Natural killer cell (primary cell): ENCODE measurements around the gene DSCAML1. TPM values are rescaled to one million over a fixed set of nuclear protein-coding genes. Genes with fewer than 3 reads are reported as not detected.

ENCODE experiments used
- ATAC-seq, 3 donors: fragments of 150-1000 bp in 2 of 3; fragments of 200-7000 bp in 1 of 3; cut with Tn5 transposase; 1 replicate in 1 of 3; 2 replicates in 2 of 3; pipeline ENCODE4 v1.10.0; 2021; ENCODE audit warnings: mild to moderate bottlenecking in 2 of 3, moderate library complexity in 2 of 3
- DNase-seq, 2 donors: peaks; one replicate each; pipeline versions ENCODE4 v3.0.0 to v3.0.0-alpha.2; 2013 to 2021; ENCODE audit warnings: mixed read lengths in 1 of 2
- H3K27ac ChIP-seq: one replicate; pipeline ENCODE4 v1.5.1; 2013; ENCODE audit warnings: mild to moderate bottlenecking, low read length
- H3K27me3 ChIP-seq: one replicate; pipeline ENCODE4 v1.6.1; 2013; ENCODE audit warnings: low read length; ENCODE audit not compliant: control insufficient read depth, insufficient read depth
- H3K36me3 ChIP-seq: one replicate; pipeline ENCODE4 v1.6.1; 2013; ENCODE audit warnings: low read length; ENCODE audit not compliant: control insufficient read depth, insufficient read depth
- H3K4me1 ChIP-seq: one replicate; pipeline ENCODE4 v1.6.1; 2013; ENCODE audit warnings: low read length; ENCODE audit not compliant: control insufficient read depth, insufficient read depth
- H3K4me3 ChIP-seq: one replicate; pipeline ENCODE4 v1.5.1; 2013; ENCODE audit warnings: low read length
- H3K9me3 ChIP-seq: one replicate; pipeline ENCODE4 v1.6.1; 2013; ENCODE audit warnings: low read length; ENCODE audit not compliant: control insufficient read depth, insufficient read depth
- H3K27ac Mint-ChIP-seq, 2 donors: one replicate each; pipeline ENCODE4 v1.8.0; 2022; ENCODE audit warnings: mild to moderate bottlenecking in 2 of 2, mixed read lengths in 2 of 2, moderate library complexity in 1 of 2
- H3K27me3 Mint-ChIP-seq, 2 donors: one replicate each; pipeline ENCODE4 v1.8.0; 2022; ENCODE audit warnings: low read depth in 2 of 2, mixed read lengths in 2 of 2
- H3K36me3 Mint-ChIP-seq: one replicate; pipeline ENCODE4 v1.8.0; 2022; ENCODE audit warnings: mixed read lengths
- H3K4me1 Mint-ChIP-seq, 2 donors: one replicate each; pipeline ENCODE4 v1.8.0; 2022; ENCODE audit warnings: mixed read lengths in 2 of 2
- H3K4me3 Mint-ChIP-seq: one replicate; pipeline ENCODE4 v1.8.0; 2022; ENCODE audit warnings: mild to moderate bottlenecking, moderate library complexity, mixed read lengths
- H3K9me3 Mint-ChIP-seq, 2 donors: one replicate each; pipeline ENCODE4 v1.8.0; 2022; ENCODE audit warnings: mixed read lengths in 2 of 2
- CTCF ChIP-seq: fragments of 200-600 bp; IDR thresholded peaks from one replicate; pipeline ENCODE4 v1.8.0; 2022; ENCODE audit warnings: antibody characterized with exemption
- WGBS: methylation state at CpG from one replicate; pipeline ENCODE4 v1.1.7; 2013; ENCODE audit warnings: missing lambda C conversion rate; ENCODE audit not compliant: insufficient coverage; 5-methylcytosine and 5-hydroxymethylcytosine counted together
- intact Hi-C: fragments of 100-400 bp; cut with micrococcal nuclease; formaldehyde crosslinking; loops from one replicate; pipeline ENCODE4 v1.14.2; 2022
- total RNA-seq, 4 donors: library from RNA; stranded (reverse); fragments of 120-200 nt in 1 of 4; gene quantifications; one replicate each; pipeline versions ENCODE4 v1.2.3 to v1.2.4, GENCODE V29; 2013 to 2022

The DSCAML1 gene
- total RNA-seq, 3 donors from 2014 or later (not counting 1 experiment from before 2014, with no cell fraction given): 0.66 TPM; not detected in 2

- H3K9me3 Mint-ChIP-seq: no peaks in the 10 kb centered on the region
- Histone ChIP-seq H3K9me3 (no peaks in the 10 kb centered on the region), H3K36me3 (no peaks in the 10 kb centered on the region), H3K4me1 (no peaks in the 10 kb centered on the region), H3K27ac (no peak overlapping the region), H3K4me3 (no peak overlapping the region), H3K27me3 (no peaks in the 10 kb centered on the region)
- H3K27ac Mint-ChIP-seq: no peak overlapping the region
- no peaks in the 10 kb centered on the region for H3K4me1 Mint-ChIP-seq
- intact Hi-C loops: no loop called here
- no peaks in the 10 kb centered on the region for H3K27me3 Mint-ChIP-seq
- DNase-seq: no peak
- 83% methylated on average over 9 of the region's 9 CpGs for WGBS
- no peak for TF ChIP-seq CTCF
- H3K36me3 Mint-ChIP-seq: no peaks in the 10 kb centered on the region
- no peak for ATAC-seq
- no peak overlapping the region for H3K4me3 Mint-ChIP-seq
Observed at GRCh38 chr11:117519170-117519569, 277.8 kb downstream of the DSCAML1 start.

- H3K27me3 ChIP-seq: no peaks in the 10 kb centered on the region
- no peaks in the 10 kb centered on the region for H3K36me3 ChIP-seq
- intact Hi-C loops: no loop called here
- 94% methylated on average over 30 of the region's 30 CpGs for WGBS
- no peaks in the 10 kb centered on the region for H3K27me3 Mint-ChIP-seq
- no peak overlapping the region for H3K4me3 ChIP-seq
- no peaks in the 10 kb centered on the region for H3K9me3 ChIP-seq
- no peaks in the 10 kb centered on the region for H3K9me3 Mint-ChIP-seq
- no peak overlapping the region for H3K27ac ChIP-seq
- ATAC-seq (no peak), DNase-seq (no peak)
- no peaks in the 10 kb centered on the region for H3K4me1 Mint-ChIP-seq
- TF ChIP-seq CTCF: no peak
- H3K27ac Mint-ChIP-seq: no peak overlapping the region
- H3K4me1 ChIP-seq: no peaks in the 10 kb centered on the region
- no peak overlapping the region for H3K4me3 Mint-ChIP-seq
- no peaks in the 10 kb centered on the region for H3K36me3 Mint-ChIP-seq
Observed at GRCh38 chr11:117518455-117518854, 278.6 kb downstream of the DSCAML1 start.

- Mint-ChIP-seq H3K4me1 (no peaks in the 10 kb centered on the region), H3K27ac (no peak overlapping the region), H3K9me3 (no peaks in the 10 kb centered on the region), H3K36me3 (no peaks in the 10 kb centered on the region), H3K27me3 (no peaks in the 10 kb centered on the region), H3K4me3 (no peak overlapping the region)
- intact Hi-C loops: no loop called here
- no peak overlapping the region for H3K4me3 ChIP-seq
- H3K9me3 ChIP-seq: no peaks in the 10 kb centered on the region
- DNase-seq (no peak), ATAC-seq (no peak)
- no peak for TF ChIP-seq CTCF
- no peaks in the 10 kb centered on the region for H3K36me3 ChIP-seq
- H3K27me3 ChIP-seq: no peaks in the 10 kb centered on the region
- H3K27ac ChIP-seq: no peak overlapping the region
- no peaks in the 10 kb centered on the region for H3K4me1 ChIP-seq
- WGBS: 89% methylated on average over 4 of the region's 4 CpGs
Observed at GRCh38 chr11:117517097-117517496, 279.9 kb downstream of the DSCAML1 start.
